ENCODE measurements around the gene CRYGD.

- TF ChIP-seq, protein P1, sequence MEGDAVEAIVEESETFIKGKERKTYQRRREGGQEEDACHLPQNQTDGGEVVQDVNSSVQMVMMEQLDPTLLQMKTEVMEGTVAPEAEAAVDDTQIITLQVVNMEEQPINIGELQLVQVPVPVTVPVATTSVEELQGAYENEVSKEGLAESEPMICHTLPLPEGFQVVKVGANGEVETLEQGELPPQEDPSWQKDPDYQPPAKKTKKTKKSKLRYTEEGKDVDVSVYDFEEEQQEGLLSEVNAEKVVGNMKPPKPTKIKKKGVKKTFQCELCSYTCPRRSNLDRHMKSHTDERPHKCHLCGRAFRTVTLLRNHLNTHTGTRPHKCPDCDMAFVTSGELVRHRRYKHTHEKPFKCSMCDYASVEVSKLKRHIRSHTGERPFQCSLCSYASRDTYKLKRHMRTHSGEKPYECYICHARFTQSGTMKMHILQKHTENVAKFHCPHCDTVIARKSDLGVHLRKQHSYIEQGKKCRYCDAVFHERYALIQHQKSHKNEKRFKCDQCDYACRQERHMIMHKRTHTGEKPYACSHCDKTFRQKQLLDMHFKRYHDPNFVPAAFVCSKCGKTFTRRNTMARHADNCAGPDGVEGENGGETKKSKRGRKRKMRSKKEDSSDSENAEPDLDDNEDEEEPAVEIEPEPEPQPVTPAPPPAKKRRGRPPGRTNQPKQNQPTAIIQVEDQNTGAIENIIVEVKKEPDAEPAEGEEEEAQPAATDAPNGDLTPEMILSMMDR (conservative IDR thresholded peaks at IDR 0.05 in 1 of 2, IDR thresholded peaks at IDR 0.05 in 1 of 2; ENCODE audit: low read depth in 1 of 2, low read length in 2 of 2): no peak
- no peak for TF ChIP-seq EZH2 (IDR thresholded peaks at IDR 0.05; ENCODE audit: low read length, missing control alignments)
These were observed 24.4 kb downstream of the CRYGD start for GRCh38 chr2:208099682-208100470.

Data from fibroblast of lung (primary cell).